IMR-90 (cell line): Measurements from ENCODE around the gene LY86. TPM values are rescaled to one million over a fixed set of nuclear protein-coding genes. Genes with fewer than 3 reads are reported as not detected.

Experiments
- ATAC-seq: fragments of 200-7000 bp; cut with Tn5 transposase; 2 replicates; pipeline ENCODE4 v1.9.1; 2020; ENCODE audit warnings: low read depth, mild to moderate bottlenecking, moderate library complexity
- BruUV-seq: library from RNA; stranded (reverse); fragments of 400-500 nt; replicated peaks from 2 replicates; lab custom pipeline; 2021; lab: Mats Ljungman, UMichigan
- CTCF ChIA-PET: fragments of 300-600 bp; formaldehyde crosslinking; extraction: SDS; loops from one replicate; lab custom pipeline; 2021; ENCODE audit warnings: antibody characterized with exemption; lab: Yijun Ruan, JAX
- POLR2A ChIA-PET: fragments of 300-600 bp; sonication (Branson Sonifier 250); formaldehyde crosslinking; loops from one replicate; lab custom pipeline; 2022; ENCODE audit warnings: antibody characterized with exemption; ENCODE audit not compliant: unreplicated experiment; lab: Charles Lee
- DNase-seq: peaks from one replicate; pipeline ENCODE4 v3.0.0; 2013
- H2AFZ ChIP-seq: replicated peaks from 2 replicates; pipeline ENCODE3; 2013; ENCODE audit warnings: low read length, mild to moderate bottlenecking; ENCODE audit not compliant: poor library complexity
- H2AK5ac ChIP-seq: 2 replicates; pipeline ENCODE4 v1.6.1; 2013; ENCODE audit warnings: low read depth, low read length, inconsistent platforms
- H2AK9ac ChIP-seq: replicated peaks from 2 replicates; pipeline ENCODE3; 2013; ENCODE audit warnings: mild to moderate bottlenecking, low read depth, low read length, moderate library complexity; ENCODE audit not compliant: poor library complexity
- H2BK120ac ChIP-seq: 2 replicates; pipeline ENCODE4 v1.6.1; 2013; ENCODE audit warnings: low read depth, low read length, inconsistent platforms
- H2BK15ac ChIP-seq: 3 replicates; pipeline ENCODE4 v1.6.1; 2013; ENCODE audit warnings: low read depth, low read length, inconsistent platforms
- H2BK20ac ChIP-seq: 2 replicates; pipeline ENCODE4 v1.6.1; 2013; ENCODE audit warnings: low read depth, mild to moderate bottlenecking, inconsistent platforms, low read length, moderate library complexity
- H2BK5ac ChIP-seq: 2 replicates; pipeline ENCODE4 v1.6.1; 2013; ENCODE audit warnings: mild to moderate bottlenecking, low read depth, low read length, inconsistent platforms; ENCODE audit not compliant: poor library complexity, severe bottlenecking
- H3K14ac ChIP-seq: replicated peaks from 2 replicates; pipeline ENCODE4 v1.6.1; 2013; ENCODE audit warnings: low read depth, low read length, inconsistent platforms
- H3K18ac ChIP-seq: 2 replicates; pipeline ENCODE4 v1.6.1; 2013; ENCODE audit warnings: low read depth, low read length, control low read depth
- H3K23ac ChIP-seq: 2 replicates; pipeline ENCODE4 v1.6.1; 2013; ENCODE audit warnings: low read depth, low read length, inconsistent platforms
- H3K27ac ChIP-seq: 2 replicates; pipeline ENCODE4 v1.5.1; 2013; ENCODE audit warnings: mild to moderate bottlenecking, control low read depth, low read length; ENCODE audit not compliant: insufficient read depth
- H3K27me3 ChIP-seq: 2 replicates; pipeline ENCODE4 v1.6.1; 2013; ENCODE audit warnings: low read length; ENCODE audit not compliant: control insufficient read depth, insufficient read depth
- H3K36me3 ChIP-seq: 2 replicates; pipeline ENCODE4 v1.6.1; 2013; ENCODE audit warnings: low read length, mixed read lengths; ENCODE audit not compliant: control insufficient read depth, insufficient read depth
- H3K4ac ChIP-seq: 2 replicates; pipeline ENCODE4 v1.6.1; 2013; ENCODE audit warnings: low read depth, low read length, inconsistent platforms
- H3K4me1 ChIP-seq: 2 replicates; pipeline ENCODE4 v1.6.1; 2013; ENCODE audit warnings: low read length, mixed read lengths; ENCODE audit not compliant: control insufficient read depth, insufficient read depth
- H3K4me2 ChIP-seq: 2 replicates; pipeline ENCODE4 v1.6.1; 2013; ENCODE audit warnings: low read depth, mild to moderate bottlenecking, control low read depth, low read length, moderate library complexity
- H3K4me3 ChIP-seq: 2 replicates; pipeline ENCODE4 v1.5.1; 2013; ENCODE audit warnings: low read depth, mild to moderate bottlenecking, control low read depth, low read length, moderate library complexity; ENCODE audit not compliant: insufficient read depth
- H3K56ac ChIP-seq: 2 replicates; pipeline ENCODE4 v1.6.1; 2013; ENCODE audit warnings: low read length, inconsistent platforms; ENCODE audit not compliant: insufficient read depth; ENCODE audit errors: extremely low read depth
- H3K79me1 ChIP-seq, 2 experiments: 2 replicates each; pipeline ENCODE4 v1.6.1; 2013; ENCODE audit warnings: low read length in 2 of 2, inconsistent platforms in 1 of 2, low read depth in 1 of 2
- H3K9ac ChIP-seq: 2 replicates; pipeline ENCODE4 v1.6.1; 2013; ENCODE audit warnings: low read depth, low read length, control low read depth
- H3K9me1 ChIP-seq: 2 replicates; pipeline ENCODE4 v1.6.1; 2013; ENCODE audit warnings: low read length, inconsistent platforms; ENCODE audit not compliant: insufficient read depth
- H3K9me3 ChIP-seq: 2 replicates; pipeline ENCODE4 v1.6.1; 2013; ENCODE audit warnings: low read length; ENCODE audit not compliant: control insufficient read depth, insufficient read depth
- H4K20me1 ChIP-seq: 2 replicates; pipeline ENCODE4 v1.6.1; 2013; ENCODE audit warnings: low read length, inconsistent platforms; ENCODE audit not compliant: insufficient read depth
- H4K5ac ChIP-seq: 2 replicates; pipeline ENCODE4 v1.6.1; 2013; ENCODE audit warnings: mild to moderate bottlenecking, low read depth, low read length, control low read depth
- H4K8ac ChIP-seq, 2 experiments: 2 replicates each; pipeline ENCODE4 v1.6.1; 2013; ENCODE audit warnings: low read depth in 2 of 2, low read length in 2 of 2, control low read depth in 1 of 2, inconsistent platforms in 1 of 2
- H4K91ac ChIP-seq: 2 replicates; pipeline ENCODE4 v1.6.1; 2013; ENCODE audit warnings: low read depth, low read length, inconsistent platforms; ENCODE audit not compliant: insufficient read depth
- BHLHE40 ChIP-seq: fragments of 150-350 bp; IDR thresholded peaks from 2 replicates; pipeline ENCODE4 v1.6.1; 2016; ENCODE audit warnings: mild to moderate bottlenecking, low read depth, low read length
- CEBPB ChIP-seq: IDR thresholded peaks from 2 replicates; pipeline ENCODE4 v1.6.1; 2012; ENCODE audit warnings: low read depth, low read length, improper control_type of control experiment
- CHD1 ChIP-seq: IDR thresholded peaks from 2 replicates; pipeline ENCODE4 v1.6.1; 2012; ENCODE audit warnings: low read depth, low read length, improper control_type of control experiment
- ELK1 ChIP-seq: fragments of 150-350 bp; IDR thresholded peaks from 2 replicates; pipeline ENCODE4 v1.6.1; 2016; ENCODE audit warnings: low read depth, mild to moderate bottlenecking, low read length, moderate library complexity, borderline replicate concordance
- FOS ChIP-seq: fragments of 150-350 bp; IDR thresholded peaks from 2 replicates; pipeline ENCODE4 v1.6.1; 2016; ENCODE audit warnings: low read depth, low read length
- MAFK ChIP-seq: IDR thresholded peaks from 2 replicates; pipeline ENCODE4 v1.6.1; 2012; ENCODE audit warnings: low read depth, low read length, improper control_type of control experiment
- MAZ ChIP-seq: IDR thresholded peaks from 2 replicates; pipeline ENCODE4 v1.6.1; 2012; ENCODE audit warnings: low read depth, mild to moderate bottlenecking, low read length, improper control_type of control experiment, moderate library complexity, borderline replicate concordance
- MXI1 ChIP-seq: IDR thresholded peaks from 2 replicates; pipeline ENCODE4 v1.6.1; 2012; ENCODE audit warnings: low read depth, mild to moderate bottlenecking, low read length, moderate library complexity, borderline replicate concordance
- NFE2L2 ChIP-seq: fragments of 150-350 bp; IDR thresholded peaks from 2 replicates; pipeline ENCODE4 v1.6.1; 2016; ENCODE audit warnings: low read depth, mild to moderate bottlenecking, low read length
- POLR2A ChIP-seq: IDR thresholded peaks from 2 replicates; pipeline ENCODE4 v1.6.1; 2012; ENCODE audit warnings: mild to moderate bottlenecking, low read depth, low read length
- RAD21 ChIP-seq: IDR thresholded peaks from 2 replicates; pipeline ENCODE4 v1.6.1; 2012; ENCODE audit warnings: low read length, improper control_type of control experiment
- RCOR1 ChIP-seq: IDR thresholded peaks from 2 replicates; pipeline ENCODE4 v1.6.1; 2012; ENCODE audit warnings: mild to moderate bottlenecking, low read length, improper control_type of control experiment; ENCODE audit not compliant: insufficient replicate concordance
- RFX5 ChIP-seq: IDR thresholded peaks from 2 replicates; pipeline ENCODE4 v1.8.0; 2012; ENCODE audit warnings: low read depth, mild to moderate bottlenecking, low read length, moderate library complexity
- SMC3 ChIP-seq: fragments of 150-350 bp; IDR thresholded peaks from 2 replicates; pipeline ENCODE4 v1.6.1; 2016; ENCODE audit warnings: low read depth, mild to moderate bottlenecking, antibody characterized with exemption, low read length, moderate library complexity
- WGBS, 2 experiments: methylation state at CpG; one replicate each; pipeline versions ENCODE4 v1.1.5 to v1.1.7; 2013; ENCODE audit warnings: missing lambda C conversion rate in 2 of 2; ENCODE audit not compliant: insufficient read length in 1 of 2; ENCODE audit errors: extremely low coverage in 2 of 2; 5-methylcytosine and 5-hydroxymethylcytosine counted together
- dilution Hi-C: fragments of 300-500 bp; cut with HindIII; formaldehyde crosslinking; loops from one replicate; pipeline ENCODE4 v1.14.3; 2018; ENCODE audit warnings: low sequenced_read_pairs; ENCODE audit not compliant: unreplicated experiment
- in situ Hi-C: fragments of 300-500 bp; cut with MboI; formaldehyde crosslinking; loops from 3 replicates; pipeline ENCODE4 v1.14.3; 2019; ENCODE audit warnings: low sequenced_read_pairs, inconsistent platforms, mixed read lengths
- intact Hi-C: fragments of 100-400 bp; cut with micrococcal nuclease; formaldehyde crosslinking; loops from 2 replicates; pipeline ENCODE4 v1.10.0; 2022
- polyA plus RNA-seq, 3 experiments: library from polyadenylated mRNA; depleted of rRNA; stranded (reverse); fragments of >200 nt; gene quantifications; 2 replicates each; pipeline ENCODE4 v1.2.3, GENCODE V29; 2012; ENCODE audit warnings: low replicate concordance in 1 of 3
- total RNA-seq: library from RNA; depleted of rRNA; stranded (reverse); fragments of >200 nt; gene quantifications from 2 replicates; pipeline ENCODE4 v1.2.3, GENCODE V29; 2012
- TF ChIP-seq, protein P1 (sequence below): conservative IDR thresholded peaks from 2 replicates; pipeline ENCODE4 v1.5.1; 2012; ENCODE audit warnings: mild to moderate bottlenecking, low read depth, low read length, improper control_type of control experiment
- TF ChIP-seq, protein P2 (sequence below): fragments of 150-350 bp; IDR thresholded peaks from 2 replicates; pipeline ENCODE4 v1.6.1; 2017; ENCODE audit warnings: mild to moderate bottlenecking, antibody characterized with exemption, low read length, low read depth

The LY86 gene
- total and polyA plus RNA-seq, 2 of the 4 experiments (the other 2 are of a cell fraction): not detected

- ATAC-seq (no peak), DNase-seq (no peak)
- Histone ChIP-seq H3K4me2 (no peak overlapping the region), H3K9ac (no peak overlapping the region), H3K27ac (no peak overlapping the region), H4K20me1 (no peaks in the 10 kb centered on the region), H3K4me3 (no peak overlapping the region), H3K23ac (no peak overlapping the region), H3K18ac (no peak overlapping the region), H2AFZ (no peak overlapping the region), H2BK5ac (no peak overlapping the region), H3K79me1 (no peaks in the 10 kb centered on the region), H4K91ac (no peak overlapping the region), H3K4ac (no peak overlapping the region), H4K8ac (no peak overlapping the region), H3K9me1 (no peaks in the 10 kb centered on the region), H3K9me3 (peaks cover 20% of the 10 kb centered on the region), H2BK15ac (no peak overlapping the region), H2AK5ac (no peak overlapping the region), H2BK120ac (no peak overlapping the region), H3K27me3 (no peaks in the 10 kb centered on the region), H3K56ac (no peak overlapping the region), H3K14ac (no peak overlapping the region), H2BK20ac (no peak overlapping the region), H3K4me1 (no peaks in the 10 kb centered on the region), H4K5ac (no peak overlapping the region), H2AK9ac (no peak overlapping the region), H3K36me3 (no peaks in the 10 kb centered on the region)
- no peak for TF ChIP-seq SMC3
- TF ChIP-seq MXI1: no peak
- TF ChIP-seq, protein P1, sequence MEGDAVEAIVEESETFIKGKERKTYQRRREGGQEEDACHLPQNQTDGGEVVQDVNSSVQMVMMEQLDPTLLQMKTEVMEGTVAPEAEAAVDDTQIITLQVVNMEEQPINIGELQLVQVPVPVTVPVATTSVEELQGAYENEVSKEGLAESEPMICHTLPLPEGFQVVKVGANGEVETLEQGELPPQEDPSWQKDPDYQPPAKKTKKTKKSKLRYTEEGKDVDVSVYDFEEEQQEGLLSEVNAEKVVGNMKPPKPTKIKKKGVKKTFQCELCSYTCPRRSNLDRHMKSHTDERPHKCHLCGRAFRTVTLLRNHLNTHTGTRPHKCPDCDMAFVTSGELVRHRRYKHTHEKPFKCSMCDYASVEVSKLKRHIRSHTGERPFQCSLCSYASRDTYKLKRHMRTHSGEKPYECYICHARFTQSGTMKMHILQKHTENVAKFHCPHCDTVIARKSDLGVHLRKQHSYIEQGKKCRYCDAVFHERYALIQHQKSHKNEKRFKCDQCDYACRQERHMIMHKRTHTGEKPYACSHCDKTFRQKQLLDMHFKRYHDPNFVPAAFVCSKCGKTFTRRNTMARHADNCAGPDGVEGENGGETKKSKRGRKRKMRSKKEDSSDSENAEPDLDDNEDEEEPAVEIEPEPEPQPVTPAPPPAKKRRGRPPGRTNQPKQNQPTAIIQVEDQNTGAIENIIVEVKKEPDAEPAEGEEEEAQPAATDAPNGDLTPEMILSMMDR: no peak
- no peak for TF ChIP-seq MAZ
- no peak for TF ChIP-seq POLR2A
- TF ChIP-seq RFX5: no peak
- TF ChIP-seq CHD1: no peak
- TF ChIP-seq ELK1: no peak
- TF ChIP-seq, protein P2, sequence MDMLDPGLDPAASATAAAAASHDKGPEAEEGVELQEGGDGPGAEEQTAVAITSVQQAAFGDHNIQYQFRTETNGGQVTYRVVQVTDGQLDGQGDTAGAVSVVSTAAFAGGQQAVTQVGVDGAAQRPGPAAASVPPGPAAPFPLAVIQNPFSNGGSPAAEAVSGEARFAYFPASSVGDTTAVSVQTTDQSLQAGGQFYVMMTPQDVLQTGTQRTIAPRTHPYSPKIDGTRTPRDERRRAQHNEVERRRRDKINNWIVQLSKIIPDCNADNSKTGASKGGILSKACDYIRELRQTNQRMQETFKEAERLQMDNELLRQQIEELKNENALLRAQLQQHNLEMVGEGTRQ: no peak
- TF ChIP-seq RCOR1: no peak
- TF ChIP-seq BHLHE40: no peak
- TF ChIP-seq MAFK: no peak
- no peak for TF ChIP-seq FOS
- TF ChIP-seq CEBPB: no peak
- TF ChIP-seq NFE2L2: no peak
- TF ChIP-seq RAD21: no peak
- in situ Hi-C loops: no loop called here
- ChIA-PET CTCF (no interaction called here), POLR2A (no interaction called here)
- dilution Hi-C loops: no loop called here
- BruUV-seq: no TSS peak
- intact Hi-C loops: no loop called here
- 66% methylated on average over 2 of the region's 3 CpGs; no CpG with 5 or more reads in 1 of the 2 experiments for WGBS, 2 experiments
Measured at GRCh38 chr6:6595025-6595424, 6.5 kb downstream of the LY86 start.
